SU-DHL-6 (cell line): ENCODE results near the gene POC1B.

Experiments
- CTCF ChIP-seq: fragments of 200-600 bp; sonication (generic); IDR thresholded peaks from one replicate; pipeline ENCODE4 v1.5.1; 2017; ENCODE audit warnings: antibody characterized with exemption, mild to moderate bottlenecking, low read length, moderate library complexity; ENCODE audit not compliant: insufficient read depth, poor library complexity, severe bottlenecking
- EZH2phosphoT487 ChIP-seq: fragments of 200-600 bp; sonication (generic), shearing (Covaris generic); conservative IDR thresholded peaks from 2 replicates; pipeline ENCODE4 v1.6.1; 2018; ENCODE audit warnings: mild to moderate bottlenecking, antibody characterized with exemption, low read length, moderate library complexity, mixed read lengths

- TF ChIP-seq CTCF (no peak), EZH2phosphoT487 (no peak)
Measured at GRCh38 chr12:89453121-89453978, 72.5 kb downstream of the POC1B start.
